Progenitor cell of endocrine pancreas (in vitro differentiated cells): ENCODE data around the gene GPR42. TPM values are rescaled to one million over a fixed set of nuclear protein-coding genes. Genes with fewer than 3 reads are reported as not detected.
"Not testable (repeated sequence)": the region's sequence is repeated elsewhere in the genome, so short reads cannot be mapped to it uniquely, and the experiment has no call there.

Experiments
- DNase-seq: peaks from one replicate; pipeline ENCODE4 v3.0.0; 2021; ENCODE audit warnings: low spot score; ENCODE audit not compliant: unreplicated experiment
- H3K27ac Mint-ChIP-seq: 2 replicates; pipeline ENCODE4 v1.8.0; 2021; ENCODE audit warnings: mild to moderate bottlenecking, moderate library complexity, mixed read lengths
- H3K27me3 Mint-ChIP-seq: 2 replicates; pipeline ENCODE4 v1.8.0; 2021; ENCODE audit warnings: mixed read lengths
- H3K36me3 Mint-ChIP-seq: 2 replicates; pipeline ENCODE4 v1.8.0; 2022; ENCODE audit warnings: mixed read lengths; ENCODE audit not compliant: insufficient read depth
- H3K4me1 Mint-ChIP-seq: 2 replicates; pipeline ENCODE4 v1.8.0; 2021; ENCODE audit warnings: low read depth, mixed read lengths
- H3K4me3 Mint-ChIP-seq: 2 replicates; pipeline ENCODE4 v1.8.0; 2021; ENCODE audit warnings: low read depth, mild to moderate bottlenecking, moderate library complexity, mixed read lengths
- H3K9me3 Mint-ChIP-seq: 2 replicates; pipeline ENCODE4 v1.8.0; 2021; ENCODE audit warnings: low read depth, mixed read lengths
- total RNA-seq: library from RNA; stranded (reverse); gene quantifications from 2 replicates; pipeline ENCODE4 v1.2.1, GENCODE V29; 2021
- TF ChIP-seq, protein P1 (sequence below): fragments of 200-600 bp; sonication (generic); IDR thresholded peaks from one replicate; pipeline ENCODE4 v1.5.0; 2021; ENCODE audit warnings: antibody characterized with exemption, mild to moderate bottlenecking; ENCODE audit not compliant: unreplicated experiment

The GPR42 gene
- total RNA-seq, 1 donor from 2014 or later = not detected

DNA sequence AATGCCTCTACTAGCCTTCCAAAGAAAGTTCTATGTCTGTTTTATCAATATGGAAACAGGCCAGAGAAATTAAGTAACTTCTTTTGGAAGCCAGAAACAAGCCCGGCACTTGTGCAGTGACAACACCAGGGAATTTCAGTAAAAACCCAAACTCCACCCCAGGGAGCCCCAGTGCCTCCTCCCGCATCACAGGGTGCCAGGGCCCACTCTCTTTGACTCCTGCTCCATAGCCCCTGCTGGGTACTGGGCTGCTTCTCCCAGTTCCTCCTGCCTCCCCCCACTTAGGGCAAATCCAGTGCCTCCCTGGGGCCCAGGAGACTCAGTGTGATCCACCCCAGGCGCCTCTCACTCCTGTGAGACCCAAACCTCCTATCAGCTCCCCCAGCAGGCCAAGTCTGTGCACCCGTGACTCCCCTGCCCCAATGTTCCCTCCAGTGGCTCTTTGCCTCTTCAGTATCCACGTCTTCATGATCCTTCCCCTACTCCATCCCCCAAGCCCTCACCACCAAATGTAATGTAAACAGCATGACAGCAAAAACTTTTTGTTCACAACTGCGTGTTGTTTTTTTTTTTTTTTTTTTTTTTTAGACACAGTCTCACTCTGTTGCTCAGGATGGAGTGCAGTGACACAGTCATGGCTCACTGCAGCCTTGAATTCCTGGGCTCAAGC is 14.9 kb upstream of the GPR42 start:
- Mint-ChIP-seq H3K27me3 (no peaks in the 10 kb centered on the region), H3K4me3 (no peak overlapping the region), H3K27ac (no peak overlapping the region), H3K4me1 (peaks cover 4% of the 10 kb centered on the region), H3K36me3 (no peaks in the 10 kb centered on the region), H3K9me3 (no peaks in the 10 kb centered on the region)
- TF ChIP-seq, protein P1, sequence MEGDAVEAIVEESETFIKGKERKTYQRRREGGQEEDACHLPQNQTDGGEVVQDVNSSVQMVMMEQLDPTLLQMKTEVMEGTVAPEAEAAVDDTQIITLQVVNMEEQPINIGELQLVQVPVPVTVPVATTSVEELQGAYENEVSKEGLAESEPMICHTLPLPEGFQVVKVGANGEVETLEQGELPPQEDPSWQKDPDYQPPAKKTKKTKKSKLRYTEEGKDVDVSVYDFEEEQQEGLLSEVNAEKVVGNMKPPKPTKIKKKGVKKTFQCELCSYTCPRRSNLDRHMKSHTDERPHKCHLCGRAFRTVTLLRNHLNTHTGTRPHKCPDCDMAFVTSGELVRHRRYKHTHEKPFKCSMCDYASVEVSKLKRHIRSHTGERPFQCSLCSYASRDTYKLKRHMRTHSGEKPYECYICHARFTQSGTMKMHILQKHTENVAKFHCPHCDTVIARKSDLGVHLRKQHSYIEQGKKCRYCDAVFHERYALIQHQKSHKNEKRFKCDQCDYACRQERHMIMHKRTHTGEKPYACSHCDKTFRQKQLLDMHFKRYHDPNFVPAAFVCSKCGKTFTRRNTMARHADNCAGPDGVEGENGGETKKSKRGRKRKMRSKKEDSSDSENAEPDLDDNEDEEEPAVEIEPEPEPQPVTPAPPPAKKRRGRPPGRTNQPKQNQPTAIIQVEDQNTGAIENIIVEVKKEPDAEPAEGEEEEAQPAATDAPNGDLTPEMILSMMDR = no peak
- DNase-seq = no peak

GRCh38 chr19:35357867-35358573 is 12.8 kb upstream of the GPR42 start, which contains the start of gene FFAR3:
TSS of gene FFAR3 (plus strand) at chr19:35358460. CDS start at chr19:35358891, 431 bp downstream.
- H3K4me3 Mint-ChIP-seq = no peak within 1 kb of the TSS
- no peaks in the 10 kb centered on the region for H3K36me3 Mint-ChIP-seq
- no peaks in the 10 kb centered on the region for H3K27me3 Mint-ChIP-seq
- TF ChIP-seq, protein P1 = no peak
- no peak within 1 kb of the TSS for H3K27ac Mint-ChIP-seq
- no peak for DNase-seq
- H3K4me1 Mint-ChIP-seq = peaks cover 9% of the 10 kb centered on the region
- H3K9me3 Mint-ChIP-seq = no peaks in the 10 kb centered on the region

GRCh38 chr19:35358834-35359233 is 12.0 kb upstream of the GPR42 start:
- not testable (repeated sequence) for H3K36me3 Mint-ChIP-seq, H3K9me3 Mint-ChIP-seq, H3K27me3 Mint-ChIP-seq, H3K4me1 Mint-ChIP-seq, H3K4me3 Mint-ChIP-seq, H3K27ac Mint-ChIP-seq, DNase-seq

GRCh38 chr19:35359395-35359794 is 11.5 kb upstream of the GPR42 start:
- not testable (repeated sequence) for H3K27ac Mint-ChIP-seq, H3K27me3 Mint-ChIP-seq, H3K4me3 Mint-ChIP-seq, H3K9me3 Mint-ChIP-seq, DNase-seq, H3K4me1 Mint-ChIP-seq, H3K36me3 Mint-ChIP-seq

DNA sequence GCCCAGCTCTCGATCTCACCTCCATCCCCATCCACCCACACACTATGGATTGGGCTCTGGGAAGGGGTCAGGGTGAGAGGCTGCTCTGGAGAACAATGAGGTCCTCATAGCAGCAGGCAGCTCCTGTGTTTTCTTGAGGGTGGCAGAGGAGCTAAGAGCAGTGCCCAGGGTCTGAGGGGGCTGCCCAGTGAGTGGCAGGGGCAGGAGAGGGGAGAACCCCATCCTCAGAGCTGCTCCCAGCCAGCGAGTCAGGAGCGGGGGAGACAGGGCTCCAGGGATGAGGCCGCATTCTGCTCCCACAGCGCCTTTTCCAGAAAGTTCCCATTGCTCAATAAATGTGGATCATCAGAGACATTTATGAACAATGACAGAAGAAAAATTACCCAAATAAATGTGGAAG is 10.8 kb upstream of the GPR42 start:
- not testable (repeated sequence) for DNase-seq, H3K9me3 Mint-ChIP-seq, H3K4me1 Mint-ChIP-seq, H3K27me3 Mint-ChIP-seq, H3K27ac Mint-ChIP-seq, H3K4me3 Mint-ChIP-seq, H3K36me3 Mint-ChIP-seq

- Mint-ChIP-seq H3K27ac (no peak overlapping the region), H3K36me3 (no peaks in the 10 kb centered on the region), H3K9me3 (no peaks in the 10 kb centered on the region), H3K4me3 (no peak overlapping the region), H3K27me3 (no peaks in the 10 kb centered on the region), H3K4me1 (peaks cover 9% of the 10 kb centered on the region)
- DNase-seq = no peak
- TF ChIP-seq, protein P1 = no peak
Observed at GRCh38 chr19:35360880-35361420, 9.9 kb upstream of the GPR42 start.
